SK-N-SH (cell line): ENCODE data around the gene MED27.

Experiments used
- CTCF ChIP-seq: fragments of 200-600 bp; sonication (generic); IDR thresholded peaks from 2 replicates; pipeline ENCODE4 v1.6.1; 2017; ENCODE audit warnings: antibody characterized with exemption, mild to moderate bottlenecking, moderate library complexity
- FOXJ3 ChIP-seq: sonication (generic); formaldehyde crosslinking; IDR thresholded peaks from 2 replicates; pipeline ENCODE4 v1.5.1; 2020; ENCODE audit warnings: mild to moderate bottlenecking, missing genetic modification reagents
- USF1 ChIP-seq: IDR thresholded peaks from 2 replicates; pipeline ENCODE4 v1.4.0; 2012; ENCODE audit warnings: low read depth, borderline replicate concordance

- no peak for TF ChIP-seq CTCF
- TF ChIP-seq FOXJ3 (CRISPR knock-in tag) = no peak
- TF ChIP-seq USF1 = no peak
These were observed 155.9 kb downstream of the MED27 start for GRCh38 chr9:131923766-131924165.
